Mucosa of rectum (tissue), 2 donors: Measurements from ENCODE around the gene EDAR.

Source experiments
- H3K27ac ChIP-seq, 2 donors: one replicate each; pipeline ENCODE4 v1.7.0; 2013; ENCODE audit warnings: inconsistent platforms in 2 of 2, low read depth in 2 of 2, low read length in 2 of 2
- H3K27me3 ChIP-seq, 2 donors: one replicate each; pipeline ENCODE4 v1.7.0; 2013; ENCODE audit warnings: low read length in 2 of 2; ENCODE audit not compliant: control insufficient read depth in 2 of 2, insufficient read depth in 2 of 2
- H3K36me3 ChIP-seq, 2 donors: one replicate each; pipeline ENCODE4 v1.7.0; 2013; ENCODE audit warnings: low read length in 2 of 2; ENCODE audit not compliant: control insufficient read depth in 2 of 2, insufficient read depth in 2 of 2
- H3K4me1 ChIP-seq, 2 donors: one replicate each; pipeline ENCODE4 v1.7.0; 2013; ENCODE audit warnings: low read length in 2 of 2, mild to moderate bottlenecking in 1 of 2; ENCODE audit not compliant: control insufficient read depth in 2 of 2, insufficient read depth in 2 of 2
- H3K4me3 ChIP-seq, 2 donors: one replicate each; pipeline ENCODE4 v1.7.0; 2013; ENCODE audit warnings: low read length in 2 of 2
- H3K9ac ChIP-seq, 2 donors: one replicate each; pipeline ENCODE4 v1.7.0; 2013; ENCODE audit warnings: low read length in 2 of 2, low read depth in 1 of 2, mild to moderate bottlenecking in 1 of 2
- H3K9me3 ChIP-seq, 2 donors: one replicate each; pipeline ENCODE4 v1.7.0; 2013; ENCODE audit warnings: low read length in 2 of 2; ENCODE audit not compliant: control insufficient read depth in 2 of 2
- donor health status: healthy.
- donor health status: Normal muscosa, but diverticular disease.

Gene EDAR

DNA sequence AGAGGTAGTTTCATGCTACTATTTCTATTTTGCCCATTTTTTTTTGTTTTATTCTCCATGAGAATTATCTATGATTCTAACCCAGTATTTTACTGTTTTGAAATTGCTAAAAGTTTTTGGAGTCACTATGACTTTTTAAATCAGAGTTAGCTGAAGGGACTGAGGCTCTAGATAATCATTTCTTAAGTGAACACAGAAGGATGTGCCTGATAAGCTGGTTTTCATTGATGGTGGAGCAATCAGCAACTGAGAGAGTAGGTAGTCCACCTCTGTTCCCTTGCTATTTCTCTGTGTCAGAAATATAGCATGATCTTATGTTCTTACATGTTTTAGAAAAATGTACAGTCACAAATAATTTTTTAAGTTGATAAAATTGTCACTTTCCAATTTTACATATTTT lies 143.1 kb downstream of the EDAR start:
- Histone ChIP-seq H3K4me3 (no peak overlapping the region), H3K9ac (no peak overlapping the region), H3K27ac (no peak overlapping the region), H3K9me3 (no peaks in the 10 kb centered on the region), H3K27me3 (no peaks in the 10 kb centered on the region), H3K36me3 (no peaks in the 10 kb centered on the region), H3K4me1 (peaks cover 0 to 3% of the 10 kb centered on the region in 2 donors)
